ENCODE results near the gene NDUFB7.

NDUFB7 gene

DNA sequence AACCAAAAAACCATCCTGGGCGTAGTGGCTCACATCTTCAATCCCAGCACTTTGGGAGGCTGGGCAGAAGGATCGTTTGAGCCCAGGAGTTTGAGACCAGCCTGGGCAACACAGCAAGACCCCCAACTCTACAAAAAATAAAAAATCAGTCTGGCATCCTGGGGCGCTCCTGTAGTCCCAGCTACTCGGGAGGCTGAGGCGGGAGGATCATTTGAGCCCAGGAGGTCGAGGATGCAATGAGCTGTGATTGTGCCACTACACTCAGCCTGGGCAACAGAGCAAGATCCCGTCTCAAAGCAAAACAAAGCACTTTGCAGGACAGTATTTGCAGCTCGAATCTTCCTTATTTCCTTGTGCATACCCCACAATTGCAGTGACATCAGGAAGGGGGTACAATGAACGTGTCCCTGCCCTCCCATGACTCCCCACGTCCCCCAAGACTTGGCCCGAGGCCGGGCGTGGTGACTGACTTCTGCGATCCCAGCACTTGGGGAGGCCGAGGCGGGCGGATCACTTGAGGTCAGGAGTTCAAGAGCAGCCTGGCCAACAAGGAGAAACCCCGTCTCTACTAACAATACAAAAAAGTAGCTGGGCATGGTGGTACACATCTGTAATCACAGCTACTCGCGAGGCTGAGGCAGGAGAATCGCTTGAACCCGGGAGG, 870 bp downstream of the NDUFB7 start:
- Histone ChIP-seq H3K27ac (ENCODE audit: low read length) (no peak overlapping the region; the same call in 1 of the 2 replicates), H2AFZ (ENCODE audit: low read length) (peak overlapping the region; percentile 79; the same call in 1 of the 2 replicates)

DNA sequence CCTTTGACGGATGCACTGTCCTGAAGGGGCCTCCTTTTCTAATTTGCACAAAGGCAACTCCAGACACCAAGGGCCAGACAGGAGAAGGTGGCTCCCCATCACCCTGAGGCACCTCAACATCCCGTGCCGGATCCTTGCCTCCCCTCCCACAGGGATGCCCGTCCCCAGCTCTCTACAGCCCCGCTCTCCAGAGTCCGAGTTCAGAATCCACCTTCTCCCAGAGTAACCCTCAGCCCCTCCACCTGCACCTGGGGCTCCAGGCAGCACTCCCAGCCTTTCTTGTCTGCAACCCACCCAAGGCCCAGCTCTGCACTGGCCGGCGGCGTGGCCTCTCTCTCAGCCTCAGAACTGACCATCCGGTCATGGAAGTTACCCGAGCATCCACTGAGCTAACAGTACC, 4.8 kb downstream of the NDUFB7 start:
- no peaks in the 10 kb centered on the region for H3K9me3 ChIP-seq (replicated peaks; ENCODE audit: insufficient read depth, low read length)
- H3K36me3 ChIP-seq (replicated peaks; ENCODE audit: insufficient read depth, low read length), result no peaks in the 10 kb centered on the region
- H3K4me3 ChIP-seq (ENCODE audit: low read length), result no peak overlapping the region
- no peaks in the 10 kb centered on the region for H3K27me3 ChIP-seq (replicated peaks; ENCODE audit: insufficient read depth, low read length)
- no peak overlapping the region for H2AFZ ChIP-seq (ENCODE audit: low read length)
- peaks cover 7% of the 10 kb centered on the region; the same call in 1 of the 2 replicates for H3K4me1 ChIP-seq (ENCODE audit: low read length)
- H4K20me1 ChIP-seq (ENCODE audit: insufficient read depth, low read length), result no peaks in the 10 kb centered on the region
- TF ChIP-seq EZH2phosphoT487 (IDR thresholded peaks at IDR 0.05; ENCODE audit: low read length) (no peak), EZH2 (optimal IDR thresholded peaks at IDR 0.05; ENCODE audit: low read depth, low read length) (no peak)
- TF ChIP-seq, protein P1, sequence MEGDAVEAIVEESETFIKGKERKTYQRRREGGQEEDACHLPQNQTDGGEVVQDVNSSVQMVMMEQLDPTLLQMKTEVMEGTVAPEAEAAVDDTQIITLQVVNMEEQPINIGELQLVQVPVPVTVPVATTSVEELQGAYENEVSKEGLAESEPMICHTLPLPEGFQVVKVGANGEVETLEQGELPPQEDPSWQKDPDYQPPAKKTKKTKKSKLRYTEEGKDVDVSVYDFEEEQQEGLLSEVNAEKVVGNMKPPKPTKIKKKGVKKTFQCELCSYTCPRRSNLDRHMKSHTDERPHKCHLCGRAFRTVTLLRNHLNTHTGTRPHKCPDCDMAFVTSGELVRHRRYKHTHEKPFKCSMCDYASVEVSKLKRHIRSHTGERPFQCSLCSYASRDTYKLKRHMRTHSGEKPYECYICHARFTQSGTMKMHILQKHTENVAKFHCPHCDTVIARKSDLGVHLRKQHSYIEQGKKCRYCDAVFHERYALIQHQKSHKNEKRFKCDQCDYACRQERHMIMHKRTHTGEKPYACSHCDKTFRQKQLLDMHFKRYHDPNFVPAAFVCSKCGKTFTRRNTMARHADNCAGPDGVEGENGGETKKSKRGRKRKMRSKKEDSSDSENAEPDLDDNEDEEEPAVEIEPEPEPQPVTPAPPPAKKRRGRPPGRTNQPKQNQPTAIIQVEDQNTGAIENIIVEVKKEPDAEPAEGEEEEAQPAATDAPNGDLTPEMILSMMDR (IDR thresholded peaks at IDR 0.05; ENCODE audit: low read length), result no peak
- no peak overlapping the region for H3K4me2 ChIP-seq (ENCODE audit: low read depth, low read length)
- no peak for DNase-seq
- H3F3A ChIP-seq (ENCODE audit: insufficient read depth, low read length), result no peaks in the 10 kb centered on the region
- H3K9ac ChIP-seq (ENCODE audit: low read length), result no peak overlapping the region
- H3K79me2 ChIP-seq (ENCODE audit: low read length), result peaks cover 29% of the 10 kb centered on the region
- H3K27ac ChIP-seq (ENCODE audit: low read length), result no peak overlapping the region
- H3K9me2 ChIP-seq (replicated peaks; ENCODE audit: insufficient read depth, low read length), result no peaks in the 10 kb centered on the region

More for the DNA sequence above, 870 bp downstream of the NDUFB7 start:
- Histone ChIP-seq H3K9ac (ENCODE audit: low read length) (peak overlapping the region; percentile 76; the same call in 1 of the 2 replicates), H3K4me1 (ENCODE audit: low read length) (peaks cover 7% of the 10 kb centered on the region; the same call in 1 of the 2 replicates), H3K9me2 (replicated peaks; ENCODE audit: insufficient read depth, low read length) (no peaks in the 10 kb centered on the region), H3F3A (ENCODE audit: insufficient read depth, low read length) (no peaks in the 10 kb centered on the region), H3K4me2 (ENCODE audit: low read depth, low read length) (peak overlapping the region; percentile 92), H3K4me3 (ENCODE audit: low read length) (peak overlapping the region; percentile 87), H3K27me3 (replicated peaks; ENCODE audit: insufficient read depth, low read length) (peaks cover 4% of the 10 kb centered on the region; the same call in 1 of the 2 replicates), H3K79me2 (ENCODE audit: low read length) (peaks cover 29% of the 10 kb centered on the region), H3K9me3 (replicated peaks; ENCODE audit: insufficient read depth, low read length) (no peaks in the 10 kb centered on the region), H3K36me3 (replicated peaks; ENCODE audit: insufficient read depth, low read length) (no peaks in the 10 kb centered on the region), H4K20me1 (ENCODE audit: insufficient read depth, low read length) (no peaks in the 10 kb centered on the region)
- no peak for DNase-seq
- TF ChIP-seq, protein P1 (IDR thresholded peaks at IDR 0.05; ENCODE audit: low read length), result no peak
- TF ChIP-seq EZH2phosphoT487 (IDR thresholded peaks at IDR 0.05; ENCODE audit: low read length), result no peak
- no peak for TF ChIP-seq EZH2 (optimal IDR thresholded peaks at IDR 0.05; ENCODE audit: low read depth, low read length)

DNA sequence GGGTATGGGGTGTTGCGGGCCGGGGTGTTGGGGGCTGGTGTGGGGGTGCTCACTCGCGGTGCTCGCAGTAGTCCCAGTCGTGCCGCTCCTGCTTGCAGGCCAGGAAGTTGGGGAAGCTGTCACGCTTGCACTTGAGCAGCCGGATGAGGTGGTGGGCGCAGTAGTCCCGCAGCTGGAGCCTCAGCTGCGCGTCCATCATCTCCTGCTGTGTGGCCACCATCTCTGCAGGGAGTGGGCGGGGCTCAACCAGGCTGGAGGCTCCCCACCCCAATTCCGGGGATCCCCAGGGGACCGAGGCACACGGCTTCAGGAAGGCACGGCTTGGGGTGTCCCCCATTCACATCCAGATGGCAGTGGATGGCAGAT, 5.2 kb downstream of the NDUFB7 start:
- DNase-seq, result no peak
- H3K79me2 ChIP-seq (ENCODE audit: low read length), result peaks cover 27% of the 10 kb centered on the region
- no peaks in the 10 kb centered on the region for H3K9me2 ChIP-seq (replicated peaks; ENCODE audit: insufficient read depth, low read length)
- no peaks in the 10 kb centered on the region for H4K20me1 ChIP-seq (ENCODE audit: insufficient read depth, low read length)
- no peak overlapping the region for H3K9ac ChIP-seq (ENCODE audit: low read length)
- H3K4me1 ChIP-seq (ENCODE audit: low read length), result peaks cover 7% of the 10 kb centered on the region; the same call in 1 of the 2 replicates
- H3K27me3 ChIP-seq (replicated peaks; ENCODE audit: insufficient read depth, low read length), result no peaks in the 10 kb centered on the region
- no peak overlapping the region for H2AFZ ChIP-seq (ENCODE audit: low read length)
- no peaks in the 10 kb centered on the region for H3F3A ChIP-seq (ENCODE audit: insufficient read depth, low read length)
- no peak overlapping the region for H3K27ac ChIP-seq (ENCODE audit: low read length)
- no peaks in the 10 kb centered on the region for H3K9me3 ChIP-seq (replicated peaks; ENCODE audit: insufficient read depth, low read length)
- no peak overlapping the region for H3K4me2 ChIP-seq (ENCODE audit: low read depth, low read length)
- TF ChIP-seq EZH2 (optimal IDR thresholded peaks at IDR 0.05; ENCODE audit: low read depth, low read length) (no peak), EZH2phosphoT487 (IDR thresholded peaks at IDR 0.05; ENCODE audit: low read length) (no peak)
- TF ChIP-seq, protein P1 (IDR thresholded peaks at IDR 0.05; ENCODE audit: low read length), result no peak
- H3K36me3 ChIP-seq (replicated peaks; ENCODE audit: insufficient read depth, low read length), result no peaks in the 10 kb centered on the region
- no peak overlapping the region for H3K4me3 ChIP-seq (ENCODE audit: low read length)

Data from MM.1S (cell line).